WTC11 (cell line): ENCODE measurements around the gene CBFB. TPM values are rescaled to one million over a fixed set of nuclear protein-coding genes. Genes with fewer than 3 reads are reported as not detected.

ENCODE experiments used
- AR ChIP-seq: fragments of 250-450 bp; sonication (Bioruptor Pico); IDR thresholded peaks from 2 replicates; pipeline ENCODE4 v1.9.0; 2021; ENCODE audit warnings: mild to moderate bottlenecking
- ARID4B ChIP-seq: sonication (generic); formaldehyde crosslinking; IDR thresholded peaks from 2 replicates; pipeline ENCODE4 v1.8.0; 2023; ENCODE audit warnings: missing genetic modification reagents, mild to moderate bottlenecking, borderline replicate concordance
- EMX1 ChIP-seq: fragments of 250-450 bp; sonication (Bioruptor Pico); IDR thresholded peaks from 2 replicates; pipeline ENCODE4 v1.8.0; 2021; ENCODE audit warnings: mild to moderate bottlenecking
- ESRRA ChIP-seq: sonication (generic); formaldehyde crosslinking; IDR thresholded peaks from 2 replicates; pipeline ENCODE4 v1.8.1; 2022; ENCODE audit warnings: mild to moderate bottlenecking, missing genetic modification reagents, borderline replicate concordance
- ETV6 ChIP-seq: sonication (generic); formaldehyde crosslinking; IDR thresholded peaks from 2 replicates; pipeline ENCODE4 v1.8.1; 2022; ENCODE audit warnings: mild to moderate bottlenecking, missing genetic modification reagents
- FOXP1 ChIP-seq: sonication (generic); formaldehyde crosslinking; IDR thresholded peaks from 2 replicates; pipeline ENCODE4 v1.8.0; 2022; ENCODE audit warnings: missing genetic modification reagents, mild to moderate bottlenecking, moderate library complexity, borderline replicate concordance
- FOXP4 ChIP-seq: sonication (generic); formaldehyde crosslinking; IDR thresholded peaks from 2 replicates; pipeline ENCODE4 v1.8.0; 2022; ENCODE audit warnings: mild to moderate bottlenecking, missing genetic modification reagents
- GRHL2 ChIP-seq: fragments of 250-450 bp; sonication (Bioruptor Pico); IDR thresholded peaks from 2 replicates; pipeline ENCODE4 v1.8.0; 2022; ENCODE audit warnings: mild to moderate bottlenecking, moderate library complexity; ENCODE audit not compliant: insufficient replicate concordance, severe bottlenecking
- JAZF1 ChIP-seq: fragments of 250-450 bp; sonication (Bioruptor Pico); IDR thresholded peaks from 2 replicates; pipeline ENCODE4 v1.9.0; 2021; ENCODE audit warnings: moderate library complexity, mild to moderate bottlenecking, inconsistent platforms
- NFYB ChIP-seq: sonication (generic); formaldehyde crosslinking; conservative IDR thresholded peaks from 2 replicates; pipeline ENCODE4 v1.8.0; 2022; ENCODE audit warnings: low read depth, missing genetic modification reagents
- NR2C2 ChIP-seq: sonication (generic); formaldehyde crosslinking; IDR thresholded peaks from 2 replicates; pipeline ENCODE4 v1.8.0; 2022; ENCODE audit warnings: mild to moderate bottlenecking, missing genetic modification reagents
- RELA ChIP-seq: sonication (generic); formaldehyde crosslinking; IDR thresholded peaks from 2 replicates; pipeline ENCODE4 v1.8.1; 2022; ENCODE audit warnings: missing genetic modification reagents, mild to moderate bottlenecking, borderline replicate concordance
- TEAD1 ChIP-seq: sonication (generic); formaldehyde crosslinking; IDR thresholded peaks from 2 replicates; pipeline ENCODE4 v1.8.0; 2022; ENCODE audit warnings: mild to moderate bottlenecking, missing genetic modification reagents
- USF1 ChIP-seq: sonication (generic); formaldehyde crosslinking; IDR thresholded peaks from 2 replicates; pipeline ENCODE4 v1.8.0; 2022; ENCODE audit warnings: mild to moderate bottlenecking, missing genetic modification reagents
- total RNA-seq: library from RNA; stranded (reverse); gene quantifications from 3 replicates; pipeline ENCODE4 v1.2.3, GENCODE V29; 2021
- TF ChIP-seq, protein P1 (sequence below): sonication (generic); formaldehyde crosslinking; IDR thresholded peaks from 2 replicates; pipeline ENCODE4 v1.8.0; 2022; ENCODE audit warnings: missing genetic modification reagents
- TF ChIP-seq, protein P2 (sequence below): fragments of 250-450 bp; sonication (Bioruptor Pico); conservative IDR thresholded peaks from 2 replicates; pipeline ENCODE4 v1.9.0; 2021; ENCODE audit warnings: mild to moderate bottlenecking
- TF ChIP-seq, protein P3 (sequence below): sonication (generic); formaldehyde crosslinking; IDR thresholded peaks from 2 replicates; pipeline ENCODE4 v1.8.1; 2023; ENCODE audit warnings: mild to moderate bottlenecking, missing genetic modification reagents, moderate library complexity

Gene CBFB
- total RNA-seq, 1 experiment from 2014 or later, result 36.9 TPM

DNA sequence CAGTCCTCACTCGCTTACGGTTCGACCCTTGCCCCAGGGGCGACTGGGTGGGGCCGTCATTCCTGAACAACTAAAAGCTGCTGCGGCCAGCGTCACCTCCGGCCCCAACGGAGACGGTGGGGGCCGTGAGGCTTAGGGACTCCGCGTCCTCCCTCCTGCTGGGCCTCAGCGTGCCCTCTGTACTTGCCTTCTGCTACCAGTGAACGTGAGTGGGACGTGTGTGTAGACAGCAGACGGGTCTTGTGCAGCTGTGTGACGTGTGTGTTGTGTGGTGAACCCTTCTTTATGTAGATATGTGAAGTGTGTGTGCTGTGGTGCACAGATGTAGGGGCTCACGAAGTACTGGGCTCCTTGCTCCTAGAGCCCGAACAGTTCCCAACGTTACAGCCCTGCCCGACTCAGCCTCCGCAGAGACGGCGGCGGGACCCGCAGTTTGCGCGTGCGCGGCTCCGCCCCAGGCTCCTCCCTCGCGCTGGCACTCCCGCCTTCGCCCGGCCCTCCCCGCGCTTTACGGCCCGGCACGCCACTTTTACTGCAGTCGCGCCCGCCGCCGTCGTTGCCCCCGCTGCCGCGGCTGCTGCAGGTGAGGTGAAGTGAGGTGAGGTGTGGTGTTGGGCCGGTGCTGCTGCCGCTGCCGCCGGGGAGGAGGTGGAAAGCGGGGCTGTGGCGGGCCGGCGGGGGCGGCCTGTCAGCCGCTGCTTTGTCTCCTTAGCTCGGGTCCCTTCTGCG lies 80.6 kb downstream of the CBFB start, which contains the start of gene PHAF1 (continued):
- TF ChIP-seq ARID4B (CRISPR knock-in tag) (peak; percentile 29; the same call in 1 of the 2 replicates), RELA (CRISPR knock-in tag) (no peak), NR2C2 (no peak), FOXP1 (peak; percentile 49; the same call in 1 of the 2 replicates), EMX1 (CRISPR knock-in tag) (no peak), JAZF1 (no peak), NFYB (CRISPR knock-in tag) (no peak), FOXP4 (peak; percentile 21), USF1 (no peak), ETV6 (CRISPR knock-in tag) (peak; percentile 19; the same call in 1 of the 2 replicates), TEAD1 (CRISPR knock-in tag) (0 out of 2 replicates have a peak, but pooled peaks have one; percentile 64), AR (CRISPR knock-in tag) (no peak), ESRRA (CRISPR knock-in tag) (no peak), GRHL2 (no peak)
- TF ChIP-seq, protein P1, sequence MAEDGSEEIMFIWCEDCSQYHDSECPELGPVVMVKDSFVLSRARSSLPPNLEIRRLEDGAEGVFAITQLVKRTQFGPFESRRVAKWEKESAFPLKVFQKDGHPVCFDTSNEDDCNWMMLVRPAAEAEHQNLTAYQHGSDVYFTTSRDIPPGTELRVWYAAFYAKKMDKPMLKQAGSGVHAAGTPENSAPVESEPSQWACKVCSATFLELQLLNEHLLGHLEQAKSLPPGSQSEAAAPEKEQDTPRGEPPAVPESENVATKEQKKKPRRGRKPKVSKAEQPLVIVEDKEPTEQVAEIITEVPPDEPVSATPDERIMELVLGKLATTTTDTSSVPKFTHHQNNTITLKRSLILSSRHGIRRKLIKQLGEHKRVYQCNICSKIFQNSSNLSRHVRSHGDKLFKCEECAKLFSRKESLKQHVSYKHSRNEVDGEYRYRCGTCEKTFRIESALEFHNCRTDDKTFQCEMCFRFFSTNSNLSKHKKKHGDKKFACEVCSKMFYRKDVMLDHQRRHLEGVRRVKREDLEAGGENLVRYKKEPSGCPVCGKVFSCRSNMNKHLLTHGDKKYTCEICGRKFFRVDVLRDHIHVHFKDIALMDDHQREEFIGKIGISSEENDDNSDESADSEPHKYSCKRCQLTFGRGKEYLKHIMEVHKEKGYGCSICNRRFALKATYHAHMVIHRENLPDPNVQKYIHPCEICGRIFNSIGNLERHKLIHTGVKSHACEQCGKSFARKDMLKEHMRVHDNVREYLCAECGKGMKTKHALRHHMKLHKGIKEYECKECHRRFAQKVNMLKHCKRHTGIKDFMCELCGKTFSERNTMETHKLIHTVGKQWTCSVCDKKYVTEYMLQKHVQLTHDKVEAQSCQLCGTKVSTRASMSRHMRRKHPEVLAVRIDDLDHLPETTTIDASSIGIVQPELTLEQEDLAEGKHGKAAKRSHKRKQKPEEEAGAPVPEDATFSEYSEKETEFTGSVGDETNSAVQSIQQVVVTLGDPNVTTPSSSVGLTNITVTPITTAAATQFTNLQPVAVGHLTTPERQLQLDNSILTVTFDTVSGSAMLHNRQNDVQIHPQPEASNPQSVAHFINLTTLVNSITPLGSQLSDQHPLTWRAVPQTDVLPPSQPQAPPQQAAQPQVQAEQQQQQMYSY (CRISPR knock-in tag), result no peak
- TF ChIP-seq, protein P2, sequence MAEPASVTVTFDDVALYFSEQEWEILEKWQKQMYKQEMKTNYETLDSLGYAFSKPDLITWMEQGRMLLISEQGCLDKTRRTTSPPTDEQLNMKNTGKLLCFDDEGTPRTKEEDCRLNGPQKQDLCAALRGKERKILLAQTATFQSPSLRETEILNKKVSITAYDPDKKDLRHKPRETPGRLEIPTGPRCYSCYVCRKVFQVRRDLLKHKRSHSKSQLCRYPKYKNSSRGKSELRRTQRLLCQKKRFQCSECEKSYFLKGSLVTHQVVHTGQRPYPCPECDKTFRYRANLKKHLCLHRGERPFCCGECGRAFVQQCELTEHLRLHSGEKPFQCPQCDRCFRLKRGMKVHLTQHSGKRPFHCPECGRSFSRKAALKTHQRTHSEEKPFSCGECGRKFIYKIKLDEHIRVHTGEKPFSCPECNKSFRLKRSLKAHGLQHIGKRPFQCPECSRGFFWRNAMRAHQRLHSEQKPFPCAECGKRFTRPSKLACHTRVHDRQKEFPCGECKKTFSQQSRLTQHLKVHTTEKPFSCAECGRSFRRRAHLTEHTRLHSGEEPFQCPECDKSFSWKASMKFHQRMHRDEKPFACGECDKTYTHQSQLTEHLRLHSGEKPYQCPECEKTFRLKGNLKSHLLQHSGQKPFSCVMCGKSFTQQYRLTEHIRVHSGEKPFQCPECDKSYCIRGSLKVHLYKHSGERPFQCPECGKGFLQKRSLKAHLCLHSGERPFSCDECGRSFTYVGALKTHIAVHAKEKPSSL, result no peak
- TF ChIP-seq, protein P3, sequence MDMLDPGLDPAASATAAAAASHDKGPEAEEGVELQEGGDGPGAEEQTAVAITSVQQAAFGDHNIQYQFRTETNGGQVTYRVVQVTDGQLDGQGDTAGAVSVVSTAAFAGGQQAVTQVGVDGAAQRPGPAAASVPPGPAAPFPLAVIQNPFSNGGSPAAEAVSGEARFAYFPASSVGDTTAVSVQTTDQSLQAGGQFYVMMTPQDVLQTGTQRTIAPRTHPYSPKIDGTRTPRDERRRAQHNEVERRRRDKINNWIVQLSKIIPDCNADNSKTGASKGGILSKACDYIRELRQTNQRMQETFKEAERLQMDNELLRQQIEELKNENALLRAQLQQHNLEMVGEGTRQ, result no peak
